CD4-positive, alpha-beta T cell (primary cell): ENCODE measurements around the gene MDFIC2. TPM values are rescaled to one million over a fixed set of nuclear protein-coding genes. Genes with fewer than 3 reads are reported as not detected.

Source experiments
- ATAC-seq: fragments of 200-7000 bp; cut with Tn5 transposase; one replicate; pipeline ENCODE4 v1.10.0; 2022; ENCODE audit warnings: mild to moderate bottlenecking; ENCODE audit not compliant: poor library complexity
- CTCF ChIA-PET: fragments of 350-600 bp; sonication (Branson Sonifier 250); formaldehyde crosslinking; loops from one replicate; lab custom pipeline; 2021; ENCODE audit warnings: antibody characterized with exemption, inconsistent platforms; lab: Charles Lee
- POLR2A ChIA-PET: fragments of 350-600 bp; sonication (Branson Sonifier 250); formaldehyde crosslinking; loops from one replicate; lab custom pipeline; 2021; ENCODE audit warnings: antibody characterized with exemption, inconsistent platforms; lab: Charles Lee
- DNase-seq, 14 experiments: peaks; one replicate each; pipeline ENCODE4 v3.0.0-alpha.2; 2013 to 2020; ENCODE audit warnings: mixed read lengths in 2 of 14
- H3K27ac ChIP-seq, 2 donors: one replicate each; pipeline versions ENCODE4 v1.5.1 to v1.7.0; 2013; ENCODE audit warnings: low read length in 2 of 2, low read depth in 1 of 2, mild to moderate bottlenecking in 1 of 2
- H3K27me3 ChIP-seq, 2 experiments: 1 replicate in 1 of 2; 2 replicates in 1 of 2; pipeline versions ENCODE4 v1.6.1 to v1.7.0; 2013; ENCODE audit warnings: low read length in 2 of 2, control low read depth in 1 of 2, mild to moderate bottlenecking in 1 of 2, moderate library complexity in 1 of 2; ENCODE audit not compliant: insufficient read depth in 2 of 2, control insufficient read depth in 1 of 2
- H3K36me3 ChIP-seq: one replicate; pipeline ENCODE4 v1.6.1; 2013; ENCODE audit warnings: low read length, control low read depth; ENCODE audit not compliant: insufficient read depth
- H3K4me1 ChIP-seq: one replicate; pipeline ENCODE4 v1.6.1; 2013; ENCODE audit warnings: low read length, control low read depth; ENCODE audit not compliant: insufficient read depth
- H3K4me3 ChIP-seq: one replicate; pipeline ENCODE4 v1.5.1; 2013; ENCODE audit warnings: mild to moderate bottlenecking, low read length, moderate library complexity
- H3K9me3 ChIP-seq, 2 experiments: 1 replicate in 1 of 2; 2 replicates in 1 of 2; pipeline versions ENCODE4 v1.6.1 to v1.7.0; 2013; ENCODE audit warnings: low read length in 2 of 2, mild to moderate bottlenecking in 2 of 2, control low read depth in 1 of 2, moderate library complexity in 1 of 2; ENCODE audit not compliant: control insufficient read depth in 1 of 2, insufficient read depth in 1 of 2
- H3K27ac Mint-ChIP-seq: one replicate; pipeline ENCODE4 v1.8.0; 2020; ENCODE audit warnings: mixed read lengths
- H3K27me3 Mint-ChIP-seq: one replicate; pipeline ENCODE4 v1.8.0; 2021; ENCODE audit warnings: mixed read lengths
- H3K36me3 Mint-ChIP-seq: one replicate; pipeline ENCODE4 v1.8.0; 2021; ENCODE audit warnings: low read depth, mixed read lengths
- H3K4me1 Mint-ChIP-seq: one replicate; pipeline ENCODE4 v1.8.0; 2021; ENCODE audit warnings: low read depth, mixed read lengths
- H3K4me3 Mint-ChIP-seq: one replicate; pipeline ENCODE4 v1.8.0; 2020; ENCODE audit warnings: mild to moderate bottlenecking, mixed read lengths
- H3K9me3 Mint-ChIP-seq: one replicate; pipeline ENCODE4 v1.8.0; 2020; ENCODE audit warnings: mixed read lengths
- intact Hi-C, 2 experiments: fragments of 100-400 bp; cut with DNase I in 1 of 2; cut with micrococcal nuclease in 1 of 2; formaldehyde crosslinking; loops; one replicate each; pipeline versions ENCODE4 v1.15.1 to v1.9.0; 2023 to 2025; cut with DNase I, micrococcal nuclease
- total RNA-seq, 174 experiments: library from RNA in 2 of 174; stranded (reverse) in 2 of 174; gene quantifications; one replicate each; pipeline ENCODE4 v1.2.3 and lab custom pipeline; 2021 to 2026
- TF ChIP-seq, protein P1 (sequence below): fragments of 200-600 bp; IDR thresholded peaks from one replicate; pipeline ENCODE4 v1.8.0; 2022; ENCODE audit warnings: antibody characterized with exemption, mild to moderate bottlenecking

The MDFIC2 gene
- total RNA-seq, 2 experiments from 2014 or later, result not detected

DNA sequence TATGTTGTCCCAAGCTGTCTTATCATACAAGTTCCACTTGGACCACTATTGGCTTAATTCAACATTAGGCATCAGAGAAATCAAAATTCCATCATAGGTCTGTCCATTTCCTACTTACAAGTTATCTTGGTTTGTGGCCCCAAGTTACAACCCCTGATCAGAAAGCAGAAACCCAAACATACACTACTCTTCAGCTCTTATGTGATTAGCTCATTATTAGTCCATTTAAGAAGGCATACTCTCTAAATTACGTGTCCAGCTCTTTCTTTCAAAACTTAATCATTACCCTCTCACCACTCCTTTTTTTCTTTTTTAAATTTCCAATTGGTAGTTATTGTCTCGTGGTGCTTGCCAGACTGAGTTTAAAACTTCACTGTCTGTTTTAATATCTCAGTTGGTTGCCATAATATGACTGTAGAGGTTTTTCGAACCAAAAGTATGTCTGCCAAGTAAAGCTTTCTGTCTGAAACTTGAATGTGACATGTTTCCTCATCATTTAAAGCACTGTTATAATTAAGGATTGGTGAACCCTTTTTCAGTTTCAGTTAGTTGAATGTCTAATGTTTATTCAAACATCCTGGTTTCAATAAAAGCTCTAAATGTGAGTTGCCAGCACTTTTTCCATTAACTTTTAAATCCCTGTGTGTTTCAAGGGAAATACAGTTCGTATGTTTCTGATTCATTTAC lies 162.6 kb downstream of the MDFIC2 start:
- intact Hi-C loops, result no loop called here
- Histone ChIP-seq H3K36me3 (no peaks in the 10 kb centered on the region), H3K4me3 (no peak overlapping the region), H3K4me1 (no peaks in the 10 kb centered on the region), H3K9me3 (no peaks in the 10 kb centered on the region), H3K27ac (no peak overlapping the region), H3K27me3 (no peaks in the 10 kb centered on the region)
- DNase-seq, result no peak
- CTCF ChIA-PET, result no interaction called here
- ATAC-seq, result no peak
- Mint-ChIP-seq H3K9me3 (no peaks in the 10 kb centered on the region), H3K4me3 (no peak overlapping the region), H3K27me3 (peaks cover 9% of the 10 kb centered on the region), H3K4me1 (no peaks in the 10 kb centered on the region), H3K27ac (no peak overlapping the region), H3K36me3 (no peaks in the 10 kb centered on the region)
- TF ChIP-seq, protein P1, sequence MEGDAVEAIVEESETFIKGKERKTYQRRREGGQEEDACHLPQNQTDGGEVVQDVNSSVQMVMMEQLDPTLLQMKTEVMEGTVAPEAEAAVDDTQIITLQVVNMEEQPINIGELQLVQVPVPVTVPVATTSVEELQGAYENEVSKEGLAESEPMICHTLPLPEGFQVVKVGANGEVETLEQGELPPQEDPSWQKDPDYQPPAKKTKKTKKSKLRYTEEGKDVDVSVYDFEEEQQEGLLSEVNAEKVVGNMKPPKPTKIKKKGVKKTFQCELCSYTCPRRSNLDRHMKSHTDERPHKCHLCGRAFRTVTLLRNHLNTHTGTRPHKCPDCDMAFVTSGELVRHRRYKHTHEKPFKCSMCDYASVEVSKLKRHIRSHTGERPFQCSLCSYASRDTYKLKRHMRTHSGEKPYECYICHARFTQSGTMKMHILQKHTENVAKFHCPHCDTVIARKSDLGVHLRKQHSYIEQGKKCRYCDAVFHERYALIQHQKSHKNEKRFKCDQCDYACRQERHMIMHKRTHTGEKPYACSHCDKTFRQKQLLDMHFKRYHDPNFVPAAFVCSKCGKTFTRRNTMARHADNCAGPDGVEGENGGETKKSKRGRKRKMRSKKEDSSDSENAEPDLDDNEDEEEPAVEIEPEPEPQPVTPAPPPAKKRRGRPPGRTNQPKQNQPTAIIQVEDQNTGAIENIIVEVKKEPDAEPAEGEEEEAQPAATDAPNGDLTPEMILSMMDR, result no peak
- POLR2A ChIA-PET, result no interaction called here
